Stimulated activated naive B cell treated with anti-CD40 and anti-IgM and Interleukin-4, amounts not matched to agents 10 μg/mL and 1 μg/mL and 100 μg/mL, for 72 hours (primary cell): ENCODE data around the gene SDS.

Experiments
- ATAC-seq, 2 donors: fragments of 150-1000 bp; cut with Tn5 transposase; replicated peaks; 2 replicates each; pipeline ENCODE4 v1.10.0; 2021; ENCODE audit warnings: moderate library complexity in 1 of 2
- DNase-seq: peaks from one replicate; pipeline ENCODE4 v3.0.0; 2021
- H3K27ac Mint-ChIP-seq: one replicate; pipeline ENCODE4 v1.8.0; 2022; ENCODE audit warnings: mild to moderate bottlenecking, mixed read lengths
- H3K27me3 Mint-ChIP-seq, 2 donors: one replicate each; pipeline ENCODE4 v1.8.0; 2022; ENCODE audit warnings: mixed read lengths in 2 of 2
- H3K36me3 Mint-ChIP-seq, 2 donors: one replicate each; pipeline ENCODE4 v1.8.0; 2022; ENCODE audit warnings: mixed read lengths in 2 of 2, mild to moderate bottlenecking in 1 of 2
- H3K4me1 Mint-ChIP-seq, 2 donors: one replicate each; pipeline ENCODE4 v1.8.0; 2022; ENCODE audit warnings: mixed read lengths in 2 of 2, mild to moderate bottlenecking in 1 of 2
- H3K4me3 Mint-ChIP-seq, 2 donors: one replicate each; pipeline ENCODE4 v1.8.0; 2022; ENCODE audit warnings: mild to moderate bottlenecking in 2 of 2, mixed read lengths in 2 of 2, moderate library complexity in 1 of 2
- H3K9me3 Mint-ChIP-seq, 2 donors: one replicate each; pipeline ENCODE4 v1.8.0; 2022; ENCODE audit warnings: mixed read lengths in 2 of 2, mild to moderate bottlenecking in 1 of 2

SDS gene

GRCh38 chr12:113386866-113387566 is 16.7 kb downstream of the SDS start:
- Mint-ChIP-seq H3K36me3 (peaks cover 43 to 44% of the 10 kb centered on the region in 2 donors), H3K9me3 (no peaks in the 10 kb centered on the region), H3K27ac (no peak overlapping the region), H3K4me1 (no peaks in the 10 kb centered on the region), H3K27me3 (no peaks in the 10 kb centered on the region), H3K4me3 (no peak overlapping the region)
- DNase-seq (no peak), ATAC-seq (no peak)

GRCh38 chr12:113385282-113385882 is 18.3 kb downstream of the SDS start:
- DNase-seq = no peak
- no peaks in the 10 kb centered on the region for H3K9me3 Mint-ChIP-seq
- ATAC-seq = no peak
- no peak overlapping the region for H3K27ac Mint-ChIP-seq
- no peaks in the 10 kb centered on the region for H3K27me3 Mint-ChIP-seq
- no peak overlapping the region for H3K4me3 Mint-ChIP-seq
- no peaks in the 10 kb centered on the region for H3K4me1 Mint-ChIP-seq
- H3K36me3 Mint-ChIP-seq = peaks cover 49 to 50% of the 10 kb centered on the region in 2 donors

GRCh38 chr12:113384778-113385177 is 18.9 kb downstream of the SDS start:
- Mint-ChIP-seq H3K9me3 (no peaks in the 10 kb centered on the region), H3K27me3 (no peaks in the 10 kb centered on the region), H3K4me3 (no peak overlapping the region), H3K4me1 (no peaks in the 10 kb centered on the region), H3K36me3 (peaks cover 53 to 54% of the 10 kb centered on the region in 2 donors), H3K27ac (no peak overlapping the region)
- DNase-seq (no peak), ATAC-seq (no peak)

- H3K27me3 Mint-ChIP-seq = no peaks in the 10 kb centered on the region
- H3K4me1 Mint-ChIP-seq = no peaks in the 10 kb centered on the region
- H3K36me3 Mint-ChIP-seq = peaks cover 48 to 55% of the 10 kb centered on the region in 2 donors
- H3K27ac Mint-ChIP-seq = no peak overlapping the region
- DNase-seq (no peak), ATAC-seq (no peak)
- H3K4me3 Mint-ChIP-seq = no peak overlapping the region
- no peaks in the 10 kb centered on the region for H3K9me3 Mint-ChIP-seq
Measured at GRCh38 chr12:113382206-113382605, 21.5 kb downstream of the SDS start.

GRCh38 chr12:113381220-113381619 is 22.5 kb downstream of the SDS start:
- Mint-ChIP-seq H3K27me3 (no peaks in the 10 kb centered on the region), H3K36me3 (peaks cover 47 to 56% of the 10 kb centered on the region in 2 donors), H3K4me3 (no peak overlapping the region), H3K9me3 (no peaks in the 10 kb centered on the region), H3K27ac (no peak overlapping the region), H3K4me1 (no peaks in the 10 kb centered on the region)
- DNase-seq (no peak), ATAC-seq (no peak)

GRCh38 chr12:113378291-113378690 is 25.4 kb downstream of the SDS start:
- H3K9me3 Mint-ChIP-seq = no peaks in the 10 kb centered on the region
- no peak overlapping the region for H3K27ac Mint-ChIP-seq
- ATAC-seq (no peak), DNase-seq (no peak)
- peaks cover 0 to 2% of the 10 kb centered on the region in 2 donors for H3K4me1 Mint-ChIP-seq
- H3K27me3 Mint-ChIP-seq = no peaks in the 10 kb centered on the region
- peaks cover 56 to 58% of the 10 kb centered on the region in 2 donors for H3K36me3 Mint-ChIP-seq
- H3K4me3 Mint-ChIP-seq = no peak overlapping the region

GRCh38 chr12:113374823-113375428 is 28.8 kb downstream of the SDS start:
- Mint-ChIP-seq H3K4me3 (no peak overlapping the region), H3K36me3 (peaks cover 53 to 65% of the 10 kb centered on the region in 2 donors), H3K27ac (no peak overlapping the region), H3K4me1 (peaks cover 10 to 14% of the 10 kb centered on the region in 2 donors), H3K9me3 (no peaks in the 10 kb centered on the region), H3K27me3 (no peaks in the 10 kb centered on the region)
- DNase-seq (no peak), ATAC-seq (no peak)

GRCh38 chr12:113373969-113374368 is 29.7 kb downstream of the SDS start:
- Mint-ChIP-seq H3K27ac (no peak overlapping the region), H3K36me3 (peaks cover 52 to 70% of the 10 kb centered on the region in 2 donors), H3K27me3 (no peaks in the 10 kb centered on the region), H3K4me1 (peaks cover 10 to 14% of the 10 kb centered on the region in 2 donors), H3K9me3 (no peaks in the 10 kb centered on the region), H3K4me3 (no peak overlapping the region)
- DNase-seq (no peak), ATAC-seq (no peak)

- H3K4me3 Mint-ChIP-seq = no peak overlapping the region
- no peaks in the 10 kb centered on the region for H3K9me3 Mint-ChIP-seq
- H3K27ac Mint-ChIP-seq = no peak overlapping the region
- H3K27me3 Mint-ChIP-seq = no peaks in the 10 kb centered on the region
- DNase-seq (no peak), ATAC-seq (no peak)
- H3K36me3 Mint-ChIP-seq = peaks cover 49 to 72% of the 10 kb centered on the region in 2 donors
- H3K4me1 Mint-ChIP-seq = peaks cover 10 to 14% of the 10 kb centered on the region in 2 donors
Measured at GRCh38 chr12:113373440-113373839, 30.2 kb downstream of the SDS start.

- ATAC-seq (no peak), DNase-seq (no peak)
- no peak overlapping the region for H3K27ac Mint-ChIP-seq
- no peaks in the 10 kb centered on the region for H3K27me3 Mint-ChIP-seq
- H3K4me3 Mint-ChIP-seq = no peak overlapping the region
- peaks cover 47 to 69% of the 10 kb centered on the region in 2 donors for H3K36me3 Mint-ChIP-seq
- peaks cover 10 to 14% of the 10 kb centered on the region in 2 donors for H3K4me1 Mint-ChIP-seq
- H3K9me3 Mint-ChIP-seq = no peaks in the 10 kb centered on the region
Measured at GRCh38 chr12:113372371-113372770, 31.3 kb downstream of the SDS start.

GRCh38 chr12:113371808-113372207 is 31.9 kb downstream of the SDS start:
- Mint-ChIP-seq H3K36me3 (peaks cover 45 to 65% of the 10 kb centered on the region in 2 donors), H3K4me3 (no peak overlapping the region), H3K9me3 (no peaks in the 10 kb centered on the region)

GRCh38 chr12:113370923-113371682 is 32.6 kb downstream of the SDS start:
- H3K4me1 Mint-ChIP-seq = peaks cover 10 to 14% of the 10 kb centered on the region in 2 donors
- no peak overlapping the region for H3K27ac Mint-ChIP-seq
- no peaks in the 10 kb centered on the region for H3K9me3 Mint-ChIP-seq
- H3K36me3 Mint-ChIP-seq = peaks cover 47 to 65% of the 10 kb centered on the region in 2 donors
- ATAC-seq = peak; percentile 42 to 51
- H3K4me3 Mint-ChIP-seq = no peak overlapping the region
- no peaks in the 10 kb centered on the region for H3K27me3 Mint-ChIP-seq
- no peak for DNase-seq

More at GRCh38 chr12:113371808-113372207, 31.9 kb downstream of the SDS start:
- Mint-ChIP-seq H3K27me3 (no peaks in the 10 kb centered on the region), H3K4me1 (peaks cover 10 to 14% of the 10 kb centered on the region in 2 donors), H3K27ac (no peak overlapping the region)
- DNase-seq (no peak), ATAC-seq (no peak)

- Mint-ChIP-seq H3K9me3 (no peaks in the 10 kb centered on the region), H3K27ac (no peak overlapping the region), H3K27me3 (no peaks in the 10 kb centered on the region), H3K4me3 (no peak overlapping the region), H3K4me1 (peaks cover 10 to 17% of the 10 kb centered on the region in 2 donors), H3K36me3 (peaks cover 53 to 61% of the 10 kb centered on the region in 2 donors)
- DNase-seq (no peak), ATAC-seq (no peak)
Measured at GRCh38 chr12:113369391-113369985, 34.2 kb downstream of the SDS start.

GRCh38 chr12:113368331-113368730 is 35.4 kb downstream of the SDS start:
- H3K27me3 Mint-ChIP-seq = no peaks in the 10 kb centered on the region
- H3K36me3 Mint-ChIP-seq = peaks cover 52 to 59% of the 10 kb centered on the region in 2 donors
- no peak overlapping the region for H3K4me3 Mint-ChIP-seq
- DNase-seq = no peak
- H3K9me3 Mint-ChIP-seq = no peaks in the 10 kb centered on the region
- H3K4me1 Mint-ChIP-seq = peaks cover 9 to 17% of the 10 kb centered on the region in 2 donors
- ATAC-seq = no peak
- H3K27ac Mint-ChIP-seq = no peak overlapping the region
